NCI-H446 treated with DMSO at 0.1 percent for 48 hours (cell line): ENCODE measurements around the gene CCT5.

Experiments used
- DNase-seq: peaks from one replicate; lab custom pipeline; 2025; lab: John Stamatoyannopoulos, UW

CCT5 gene

GRCh38 chr5:10249948-10250805 lies at the start of gene CCT5:
CCT5 (plus strand) TSS chr5:10250280; CDS start chr5:10250341, 61 bp downstream.
- DNase-seq, result peak; percentile 100

DNA sequence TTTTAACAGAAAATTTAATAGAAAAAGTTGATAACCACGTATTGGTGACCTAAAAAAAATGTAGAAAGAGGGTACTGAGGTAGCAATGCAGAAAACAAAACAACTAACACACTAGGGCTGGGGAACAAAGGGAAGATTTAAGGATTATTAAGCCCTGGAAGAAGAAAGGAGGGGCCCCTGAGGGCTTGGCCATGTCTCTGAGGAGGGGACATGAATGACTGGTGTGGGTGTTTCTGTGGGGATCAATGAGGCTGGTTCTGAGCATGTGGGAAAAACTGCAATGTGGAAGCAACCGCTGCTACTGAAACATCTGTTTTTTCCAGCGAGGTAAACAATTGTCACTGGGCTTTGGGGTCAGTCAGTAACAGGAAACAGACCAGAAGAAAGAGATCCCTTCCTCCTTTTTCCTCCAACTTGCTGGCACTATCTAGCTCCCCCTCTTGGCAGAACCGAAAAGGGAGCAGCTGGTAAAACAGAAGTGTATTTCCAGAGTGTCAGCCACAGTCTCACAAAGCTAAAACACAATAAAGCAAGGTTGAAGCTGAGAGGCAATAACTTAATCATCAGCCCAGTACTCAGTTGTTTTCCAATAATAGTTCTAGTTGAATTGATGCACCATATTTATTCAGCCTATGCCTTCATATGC lies 48.7 kb upstream of the CCT5 start:
- DNase-seq, result no peak

DNA sequence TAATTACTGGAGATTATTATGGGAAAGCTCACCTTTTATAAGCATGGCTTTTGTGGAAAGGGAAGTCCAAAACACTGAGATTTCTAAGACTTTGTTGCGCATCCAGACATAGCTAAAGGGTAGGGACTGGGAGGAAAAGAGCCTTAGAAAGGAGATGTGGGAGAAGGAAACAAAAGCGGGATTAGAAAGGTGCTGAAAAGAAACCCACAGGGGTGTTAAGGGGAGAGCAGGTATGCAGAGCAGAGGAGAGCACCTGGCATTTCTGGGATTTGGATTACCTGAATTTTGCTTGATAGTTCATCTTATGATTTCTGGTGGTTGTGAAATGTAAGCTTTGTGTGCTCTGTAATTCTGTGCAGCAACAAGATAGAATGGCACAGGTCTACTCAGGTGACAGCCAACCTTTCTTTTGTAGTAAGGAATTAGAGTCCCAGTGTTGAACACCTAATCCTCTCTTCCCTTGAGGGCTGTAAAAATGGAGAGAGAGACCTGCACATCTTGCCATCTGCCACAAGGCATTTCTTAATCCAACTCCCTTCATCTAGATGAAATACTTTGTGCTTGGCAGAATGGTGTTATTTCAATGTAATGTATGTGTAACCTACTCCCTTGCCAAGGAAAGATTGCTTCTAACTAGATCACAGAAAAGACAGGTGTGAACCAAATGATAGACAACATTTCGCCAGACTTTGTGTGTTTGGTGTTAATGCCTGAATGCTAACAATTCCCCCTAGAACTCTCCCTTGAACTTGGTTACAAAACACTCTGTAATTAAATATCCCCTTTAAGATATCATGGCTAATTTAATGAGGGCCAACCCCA lies 47.8 kb upstream of the CCT5 start:
- DNase-seq, result no peak

DNA sequence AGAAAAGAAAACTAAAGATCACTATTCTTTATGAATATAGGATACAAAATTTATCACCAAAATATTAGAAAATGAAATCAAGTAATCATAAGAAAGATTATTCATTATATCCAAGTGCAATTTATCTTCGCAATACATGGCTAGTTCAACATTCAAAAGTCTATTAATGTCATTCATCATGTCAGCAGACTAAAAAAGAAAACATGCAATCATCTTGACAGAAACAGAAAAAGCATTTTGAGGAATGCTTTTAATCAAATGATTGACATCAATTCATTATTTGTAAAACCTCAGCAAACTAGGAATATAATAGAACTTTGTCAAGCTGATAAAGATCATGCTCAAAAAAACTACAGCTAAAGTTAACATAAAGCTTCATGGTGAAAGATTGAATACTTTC lies 41.1 kb upstream of the CCT5 start:
- no peak for DNase-seq

DNA sequence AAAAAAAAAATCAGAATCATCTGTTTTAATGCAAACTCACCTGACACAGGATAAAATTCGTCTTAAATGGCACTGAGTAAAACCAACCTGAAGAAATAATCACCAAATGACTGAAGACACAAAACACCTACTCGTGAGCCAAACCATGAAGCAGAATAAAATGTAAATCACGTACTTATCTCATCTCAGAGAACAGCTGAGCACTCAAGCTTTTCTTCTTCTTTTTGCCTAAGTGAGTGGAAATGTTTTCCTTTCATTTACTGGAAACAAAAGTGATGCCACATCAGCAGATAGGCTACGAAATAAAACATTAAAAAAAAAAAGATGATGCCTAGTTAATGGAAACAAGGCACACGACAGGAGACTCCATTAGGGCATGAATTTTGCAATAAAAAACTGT lies 36.8 kb upstream of the CCT5 start:
- DNase-seq, result no peak

- no peak for DNase-seq
Observed at GRCh38 chr5:10214041-10214440, 36.0 kb upstream of the CCT5 start.

DNA sequence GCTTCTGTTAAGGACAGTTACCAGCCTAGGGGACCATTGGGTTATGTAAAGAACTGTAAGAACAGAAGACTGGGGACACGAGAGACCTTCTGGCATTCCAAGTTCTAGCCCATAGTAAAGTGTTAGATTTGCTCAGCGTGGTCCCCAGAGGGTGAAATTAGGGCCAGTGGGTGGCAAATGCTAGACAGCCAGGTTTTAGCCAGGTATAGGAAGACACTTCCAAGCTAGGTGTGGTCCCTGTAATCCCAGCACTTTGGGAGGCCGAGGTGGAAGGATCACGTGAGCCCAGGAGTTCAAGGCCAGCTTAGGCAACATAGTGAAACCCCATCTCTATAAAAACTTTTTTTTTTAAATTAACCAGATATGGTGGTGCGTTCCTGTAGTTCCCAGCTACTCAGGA lies 34.7 kb upstream of the CCT5 start:
- DNase-seq, result no peak

DNA sequence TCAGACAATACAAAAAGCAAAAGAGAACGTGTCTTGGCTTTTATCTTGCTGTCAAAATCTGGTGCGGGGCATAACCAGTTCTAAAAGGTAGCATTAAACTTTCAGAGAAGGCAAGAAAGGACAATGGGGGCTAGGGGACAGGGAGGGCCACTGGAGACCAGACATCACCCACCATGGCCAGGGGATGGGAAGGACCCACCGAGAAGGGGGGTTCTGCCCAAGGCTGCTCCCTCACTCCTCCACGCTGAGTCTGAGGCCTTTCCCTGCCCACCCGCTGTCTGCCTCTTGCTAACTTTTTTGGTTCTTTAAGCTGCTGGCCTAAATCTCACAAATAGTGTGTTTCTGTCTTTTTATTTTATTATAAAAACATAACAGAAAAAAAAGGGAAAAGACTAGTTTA lies 34.0 kb upstream of the CCT5 start:
- no peak for DNase-seq

GRCh38 chr5:10218658-10219057 lies 31.4 kb upstream of the CCT5 start:
- DNase-seq, result no peak

DNA sequence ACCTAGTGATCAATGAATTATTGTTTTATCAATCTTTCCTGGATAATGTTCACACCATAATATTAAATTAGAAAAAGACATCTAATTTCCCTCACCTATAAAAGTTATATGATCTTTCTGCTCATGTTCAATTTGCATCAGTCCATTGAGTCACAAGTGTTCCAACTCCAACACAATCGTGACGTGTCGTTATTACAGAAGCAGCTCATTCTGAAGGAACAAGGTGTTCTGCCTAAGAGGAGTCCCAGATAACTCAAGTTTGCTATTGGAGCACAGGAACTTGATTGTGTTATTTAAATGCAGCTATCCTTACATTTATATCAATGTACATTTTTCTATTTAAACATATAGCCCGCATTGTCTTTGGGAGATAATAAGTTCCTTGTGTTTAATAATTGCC lies 31.0 kb upstream of the CCT5 start:
- no peak for DNase-seq

DNA sequence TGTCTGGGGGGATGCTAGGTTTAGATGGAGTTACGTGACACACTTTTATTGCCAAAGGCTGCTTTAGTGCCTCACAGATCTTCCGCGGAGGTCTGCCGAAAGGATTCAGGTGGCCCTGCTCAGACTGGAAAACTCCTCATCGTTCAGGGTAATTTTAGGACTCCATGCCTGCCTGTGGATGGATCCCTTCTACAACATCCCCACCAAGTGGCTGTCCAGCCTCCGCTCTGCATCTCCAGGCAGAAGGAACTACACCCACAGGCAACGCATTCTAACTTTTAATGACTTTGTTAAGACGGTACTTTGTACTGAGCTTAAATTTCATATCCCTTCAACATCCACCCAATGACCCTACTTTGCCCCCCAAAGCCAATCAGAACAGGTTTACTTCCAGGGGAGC lies 29.8 kb upstream of the CCT5 start:
- no peak for DNase-seq

- DNase-seq, result no peak
Observed at GRCh38 chr5:10222326-10222725, 27.8 kb upstream of the CCT5 start.

- no peak for DNase-seq
Observed at GRCh38 chr5:10227379-10227778, 22.7 kb upstream of the CCT5 start.

DNA sequence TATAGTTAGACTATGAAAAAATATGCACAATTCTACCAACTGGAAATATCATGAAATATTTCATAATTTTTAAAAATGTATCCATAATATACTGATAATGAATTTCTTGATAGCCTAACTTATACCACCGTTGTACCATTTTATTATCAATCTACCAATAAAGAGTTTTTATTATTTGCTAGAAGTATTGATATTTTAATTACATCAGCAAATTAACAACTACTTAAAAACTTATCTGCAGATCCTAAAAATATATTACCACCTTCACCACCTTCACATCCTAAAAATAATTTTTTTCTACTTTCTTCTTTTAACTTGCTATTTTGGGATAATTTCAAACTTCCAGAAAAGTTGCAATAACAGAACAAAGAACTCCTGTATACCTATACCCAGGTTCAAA lies 21.8 kb upstream of the CCT5 start:
- no peak for DNase-seq

DNA sequence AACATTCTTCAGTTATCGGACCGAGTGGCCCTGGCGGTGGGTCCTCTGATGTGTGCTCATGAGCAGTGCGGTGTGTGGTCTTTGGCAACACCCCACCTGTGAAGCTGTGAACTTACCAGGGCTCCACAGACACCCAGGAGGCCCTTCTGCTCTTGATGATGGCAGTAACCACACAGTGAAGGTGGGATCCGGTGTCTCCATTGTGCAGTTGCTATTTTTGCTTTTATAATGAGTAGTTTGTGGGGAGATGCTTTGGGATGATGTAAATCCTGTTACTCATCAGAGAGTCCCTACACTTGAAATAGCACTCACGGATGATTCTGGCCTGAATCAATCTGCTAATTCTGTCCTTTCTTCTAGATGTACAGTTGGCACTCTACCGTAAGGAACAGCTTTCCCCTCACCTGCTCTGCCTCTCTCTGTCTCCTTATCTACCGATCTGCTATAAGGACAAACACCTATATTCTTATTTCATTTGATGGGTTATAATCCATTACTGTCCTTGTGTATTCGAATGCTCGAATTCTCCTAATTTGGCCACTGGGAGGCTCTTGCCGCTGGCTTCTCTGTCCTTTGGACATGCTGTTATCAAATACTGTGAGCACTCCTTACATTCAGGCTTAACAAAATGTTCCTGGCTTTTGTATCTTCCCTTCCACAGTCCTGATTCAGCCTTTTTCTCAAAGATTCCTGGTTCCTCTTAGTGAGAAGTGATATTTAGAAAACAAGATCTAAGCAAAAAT lies 20.6 kb upstream of the CCT5 start:
- DNase-seq, result no peak

DNA sequence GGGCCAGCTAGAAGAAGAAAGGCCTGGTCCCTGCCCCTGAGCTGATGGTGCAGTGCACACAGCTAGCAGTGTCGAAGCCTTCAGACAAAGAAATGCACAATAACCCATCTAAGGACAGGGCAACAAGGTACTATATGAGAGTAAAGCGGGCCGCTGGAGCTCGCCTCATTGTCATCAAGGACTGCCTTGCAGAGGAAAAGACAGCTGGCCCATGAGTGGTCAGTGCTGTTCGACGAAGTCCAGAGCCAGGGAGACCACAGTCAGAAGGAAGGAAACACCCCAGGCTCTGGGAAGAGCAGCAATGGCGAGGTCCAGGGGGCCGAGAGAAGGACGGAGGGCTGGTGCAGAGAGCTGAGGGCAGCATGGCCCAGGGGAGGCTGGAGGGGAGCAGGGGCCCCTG lies 17.7 kb upstream of the CCT5 start:
- DNase-seq, result no peak

- no peak for DNase-seq
Observed at GRCh38 chr5:10233011-10233410, 17.1 kb upstream of the CCT5 start.

- DNase-seq, result peak; percentile 12
Observed at GRCh38 chr5:10233505-10233904, 16.6 kb upstream of the CCT5 start.

GRCh38 chr5:10235350-10235749 lies 14.7 kb upstream of the CCT5 start:
- no peak for DNase-seq

- no peak for DNase-seq
Observed at GRCh38 chr5:10243660-10244240, 6.3 kb upstream of the CCT5 start.

- no peak for DNase-seq
Observed at GRCh38 chr5:10244342-10244944, 5.6 kb upstream of the CCT5 start.
